ENCODE measurements around the gene MVP. TPM values are rescaled to one million over a fixed set of nuclear protein-coding genes. Genes with fewer than 3 reads are reported as not detected.
A peak's percentile ranks its signal among the peaks of the same experiment; 100 is the strongest.

The MVP gene
- polyA plus RNA-seq, 1 donor from 2014 or later = 2.5 TPM

- peaks cover 35% of the 10 kb centered on the region for H3K79me2 ChIP-seq (replicated peaks; ENCODE audit: insufficient read depth, low read length)
- H3K4me3 ChIP-seq (ENCODE audit: low read length) = peak overlapping the region; percentile 100
- no peaks in the 10 kb centered on the region for H3K27me3 ChIP-seq (ENCODE audit: insufficient read depth, low read depth, low read length)
Measured at GRCh38 chr16:29816694-29817441, 3.4 kb upstream of the MVP start.

GRCh38 chr16:29818082-29818481 lies 2.2 kb upstream of the MVP start:
- Histone ChIP-seq H3K9me2 (ENCODE audit: insufficient read depth, low read length) (no peaks in the 10 kb centered on the region), H2AFZ (ENCODE audit: low read depth, low read length) (no peak overlapping the region), H3K27ac (ENCODE audit: low read length) (no peak overlapping the region), H4K20me1 (ENCODE audit: insufficient read depth) (no peaks in the 10 kb centered on the region), H3K36me3 (ENCODE audit: insufficient read depth, low read length) (no peaks in the 10 kb centered on the region), H3K9me3 (ENCODE audit: low read length) (no peaks in the 10 kb centered on the region), H3K79me2 (replicated peaks; ENCODE audit: insufficient read depth, low read length) (peaks cover 30% of the 10 kb centered on the region), H3K4me3 (ENCODE audit: low read length) (no peak overlapping the region), H3K9ac (ENCODE audit: low read length) (no peak overlapping the region), H3K4me2 (ENCODE audit: low read length) (no peak overlapping the region), H3K27me3 (ENCODE audit: insufficient read depth, low read depth, low read length) (no peaks in the 10 kb centered on the region), H3F3A (ENCODE audit: insufficient read depth, low read length, poor library complexity, severe bottlenecking) (no peaks in the 10 kb centered on the region)
- TF ChIP-seq CTCF (IDR thresholded peaks at IDR 0.05; ENCODE audit: poor library complexity, severe bottlenecking) (no peak), POLR2AphosphoS5 (IDR thresholded peaks at IDR 0.05) (no peak), TAF1 (IDR thresholded peaks at IDR 0.05; ENCODE audit: low read depth) (no peak), MXI1 (conservative IDR thresholded peaks at IDR 0.05; ENCODE audit: poor library complexity, severe bottlenecking) (no peak), REST (IDR thresholded peaks at IDR 0.05; ENCODE audit: borderline replicate concordance) (no peak), RAD21 (conservative IDR thresholded peaks at IDR 0.05) (no peak), SMC3 (conservative IDR thresholded peaks at IDR 0.05; ENCODE audit: poor library complexity) (no peak), EP300 (conservative IDR thresholded peaks at IDR 0.05; ENCODE audit: poor library complexity, severe bottlenecking) (no peak), EZH2 (IDR thresholded peaks at IDR 0.05; ENCODE audit: borderline replicate concordance, insufficient read depth, low read length, poor library complexity, severe bottlenecking) (no peak)

More at GRCh38 chr16:29816694-29817441, 3.4 kb upstream of the MVP start:
- Histone ChIP-seq H3K9me3 (ENCODE audit: low read length) (no peaks in the 10 kb centered on the region), H4K20me1 (ENCODE audit: insufficient read depth) (no peaks in the 10 kb centered on the region), H3F3A (ENCODE audit: insufficient read depth, low read length, poor library complexity, severe bottlenecking) (no peaks in the 10 kb centered on the region), H3K9me2 (ENCODE audit: insufficient read depth, low read length) (no peaks in the 10 kb centered on the region), H3K9ac (ENCODE audit: low read length) (peak overlapping the region; percentile 80), H2AFZ (ENCODE audit: low read depth, low read length) (no peak overlapping the region), H3K4me2 (ENCODE audit: low read length) (peak overlapping the region; percentile 68), H3K36me3 (ENCODE audit: insufficient read depth, low read length) (no peaks in the 10 kb centered on the region), H3K27ac (ENCODE audit: low read length) (peak overlapping the region; percentile 98)
- peak; percentile 38 for TF ChIP-seq CTCF (IDR thresholded peaks at IDR 0.05; ENCODE audit: poor library complexity, severe bottlenecking)
- no peak for TF ChIP-seq SMC3 (conservative IDR thresholded peaks at IDR 0.05; ENCODE audit: poor library complexity)
- no peak for TF ChIP-seq EP300 (conservative IDR thresholded peaks at IDR 0.05; ENCODE audit: poor library complexity, severe bottlenecking)
- TF ChIP-seq POLR2AphosphoS5 (IDR thresholded peaks at IDR 0.05) = no peak
- TF ChIP-seq TAF1 (IDR thresholded peaks at IDR 0.05; ENCODE audit: low read depth) = peak; percentile 14

Measured in neural cell (in vitro differentiated cells).